ENCODE measurements around the gene SLC4A2.

DNA sequence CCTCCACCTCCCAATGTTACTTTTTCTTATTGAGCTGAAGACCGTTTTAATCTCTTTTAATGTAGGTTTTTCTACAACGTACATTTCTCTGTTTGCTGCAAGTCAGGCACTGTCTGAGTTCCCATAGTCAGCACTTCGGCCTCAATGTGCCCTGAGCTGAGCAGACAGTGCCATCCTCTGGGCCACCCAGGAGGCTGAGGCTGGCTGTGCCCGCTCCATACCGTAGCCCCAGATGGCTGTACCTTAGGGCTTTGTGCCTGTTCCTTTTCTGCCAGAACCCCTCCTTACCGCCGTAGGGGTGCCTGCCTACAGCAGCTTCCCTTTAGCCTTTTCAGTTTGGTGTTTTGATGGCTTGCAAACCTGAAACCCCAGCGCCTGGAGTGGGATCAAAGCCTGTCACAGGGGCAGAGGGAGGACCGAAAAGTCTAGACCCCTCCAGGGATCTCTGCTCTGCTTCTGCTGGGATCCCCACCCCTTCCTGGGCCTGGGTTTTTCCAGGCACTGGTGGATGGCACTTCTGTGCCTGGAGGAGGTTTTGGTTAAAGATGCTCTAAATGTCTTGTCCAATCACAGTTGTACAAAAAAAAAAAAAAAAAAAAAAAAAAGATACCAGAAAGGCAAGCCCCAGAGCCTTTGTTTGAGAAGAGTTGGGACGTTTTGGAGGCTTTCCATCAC is 35.9 kb downstream of the SLC4A2 start:
- no peak for TF ChIP-seq CTCF (IDR thresholded peaks at IDR 0.05)
- no peak for TF ChIP-seq POLR2A (IDR thresholded peaks at IDR 0.05)
- no peak for TF ChIP-seq POLR2AphosphoS5 (IDR thresholded peaks at IDR 0.05)
- TF ChIP-seq EP300 (IDR thresholded peaks at IDR 0.05): no peak
